ENCODE measurements around the gene PCDHA2. TPM values are rescaled to one million over a fixed set of nuclear protein-coding genes. Genes with fewer than 3 reads are reported as not detected.
"Not testable (repeated sequence)": the region's sequence is repeated elsewhere in the genome, so short reads cannot be mapped to it uniquely, and the experiment has no call there.

The PCDHA2 gene
- total RNA-seq, 1 donor from 2014 or later: under 0.01 TPM

GRCh38 chr5:140808889-140809291 lies 14.2 kb downstream of the PCDHA2 start:
- H3K27me3 ChIP-seq (ENCODE audit: control insufficient read depth in 3 of 3, insufficient read depth in 3 of 3, low read length in 3 of 3): no peaks in the 10 kb centered on the region
- no peak overlapping the region for H3K4me3 ChIP-seq (ENCODE audit: low read length in 3 of 3)
- peaks cover 3 to 15% (median 5%) of the 10 kb centered on the region in 3 donors for H3K9me3 ChIP-seq (ENCODE audit: control insufficient read depth in 3 of 3, low read length in 3 of 3)

DNA sequence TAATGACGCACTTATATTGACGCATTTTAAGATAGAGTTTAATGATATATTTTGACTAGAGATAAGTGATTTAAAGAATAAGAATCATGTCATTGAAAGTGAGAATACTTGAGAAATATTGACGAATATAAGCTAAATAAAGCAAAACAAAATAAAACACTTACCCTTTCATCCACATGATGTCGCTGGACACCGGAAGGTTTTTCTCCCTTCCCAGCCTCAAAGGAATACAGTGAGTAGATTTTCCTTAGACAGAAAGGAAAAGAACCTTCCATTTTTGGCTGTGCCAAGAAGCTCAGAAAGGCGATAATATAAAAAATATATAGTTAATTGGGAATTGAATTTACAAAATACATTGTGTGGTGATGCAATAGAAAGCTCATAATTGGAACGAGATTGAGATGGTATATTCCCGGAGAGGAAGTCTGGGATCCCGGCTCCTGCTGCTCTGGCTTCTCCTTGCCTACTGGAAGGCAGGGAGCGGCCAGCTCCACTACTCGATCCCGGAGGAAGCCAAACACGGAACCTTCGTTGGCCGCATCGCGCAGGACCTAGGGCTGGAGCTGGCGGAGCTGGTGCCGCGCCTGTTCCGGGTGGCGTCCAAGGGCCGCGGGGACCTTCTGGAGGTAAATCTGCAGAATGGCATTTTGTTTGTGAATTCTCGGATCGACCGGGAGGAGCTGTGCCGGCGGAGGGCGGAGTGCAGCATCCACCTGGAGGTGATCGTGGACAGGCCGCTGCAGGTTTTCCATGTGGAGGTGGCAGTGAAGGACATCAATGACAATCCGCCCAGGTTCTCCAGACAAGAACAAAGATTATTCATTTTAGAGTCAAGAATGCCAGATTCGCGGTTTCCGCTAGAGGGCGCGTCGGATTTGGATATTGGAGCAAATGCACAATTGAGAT lies 27.0 kb downstream of the PCDHA2 start, which contains the start of gene PCDHA5:
Gene PCDHA5, plus strand, starts transcription at position 239 of the 906 bp plus-strand sequence.
- Histone ChIP-seq H3K27me3 (ENCODE audit: control insufficient read depth in 3 of 3, insufficient read depth in 3 of 3, low read length in 3 of 3) (peaks cover 0 to 10% (median 0%) of the 10 kb centered on the region in 3 donors), H3K4me1 (ENCODE audit: control insufficient read depth in 3 of 3, insufficient read depth in 3 of 3, low read length in 3 of 3) (no peaks in the 10 kb centered on the region), H3K36me3 (ENCODE audit: control insufficient read depth in 3 of 3, insufficient read depth in 3 of 3, low read length in 3 of 3) (no peaks in the 10 kb centered on the region), H3K4me3 (ENCODE audit: low read length in 3 of 3) (peak within 1 kb of the TSS in 1 of 3 donors; percentile 7), H3K27ac (ENCODE audit: low read depth, low read length) (no peak within 1 kb of the TSS), H3K9me3 (ENCODE audit: control insufficient read depth in 3 of 3, low read length in 3 of 3) (peaks cover 0 to 8% (median 0%) of the 10 kb centered on the region in 3 donors), H3K9ac (ENCODE audit: low read depth in 1 of 3, low read length in 3 of 3) (no peak within 1 kb of the TSS)

More at GRCh38 chr5:140808889-140809291, 14.2 kb downstream of the PCDHA2 start:
- Histone ChIP-seq H3K4me1 (ENCODE audit: control insufficient read depth in 3 of 3, insufficient read depth in 3 of 3, low read length in 3 of 3) (no peaks in the 10 kb centered on the region), H3K9ac (ENCODE audit: low read depth in 1 of 3, low read length in 3 of 3) (no peak overlapping the region), H3K27ac (ENCODE audit: low read depth, low read length) (no peak overlapping the region), H3K36me3 (ENCODE audit: control insufficient read depth in 3 of 3, insufficient read depth in 3 of 3, low read length in 3 of 3) (no peaks in the 10 kb centered on the region)

GRCh38 chr5:140822281-140822629 lies 27.6 kb downstream of the PCDHA2 start:
- Histone ChIP-seq H3K9me3 (ENCODE audit: control insufficient read depth in 3 of 3, low read length in 3 of 3) (peaks cover 0 to 8% (median 0%) of the 10 kb centered on the region in 3 donors), H3K27me3 (ENCODE audit: control insufficient read depth in 3 of 3, insufficient read depth in 3 of 3, low read length in 3 of 3) (peaks cover 0 to 10% (median 0%) of the 10 kb centered on the region in 3 donors), H3K9ac (ENCODE audit: low read depth in 1 of 3, low read length in 3 of 3) (no peak overlapping the region)

DNA sequence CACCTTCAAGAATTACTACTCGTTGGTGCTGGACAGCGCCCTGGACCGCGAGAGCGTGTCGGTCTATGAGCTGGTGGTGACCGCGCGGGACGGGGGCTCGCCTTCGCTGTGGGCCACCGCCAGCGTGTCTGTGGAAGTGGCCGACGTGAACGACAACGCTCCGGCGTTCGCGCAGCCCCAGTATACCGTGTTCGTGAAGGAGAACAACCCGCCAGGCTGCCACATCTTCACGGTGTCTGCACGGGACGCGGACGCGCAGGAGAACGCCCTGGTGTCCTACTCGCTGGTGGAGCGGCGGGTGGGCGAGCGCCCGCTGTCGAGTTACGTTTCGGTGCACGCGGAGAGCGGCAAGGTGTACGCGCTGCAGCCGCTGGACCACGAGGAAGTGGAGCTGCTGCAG lies 28.3 kb downstream of the PCDHA2 start:
- not testable (repeated sequence) for H3K36me3 ChIP-seq (ENCODE audit: control insufficient read depth in 3 of 3, insufficient read depth in 3 of 3, low read length in 3 of 3); H3K27ac ChIP-seq (ENCODE audit: low read depth, low read length); H3K4me1 ChIP-seq (ENCODE audit: control insufficient read depth in 3 of 3, insufficient read depth in 3 of 3, low read length in 3 of 3); H3K4me3 ChIP-seq (ENCODE audit: low read length in 3 of 3); H3K9ac ChIP-seq (ENCODE audit: low read depth in 1 of 3, low read length in 3 of 3)
- H3K27me3 ChIP-seq (ENCODE audit: control insufficient read depth in 3 of 3, insufficient read depth in 3 of 3, low read length in 3 of 3): peaks cover 0 to 11% (median 0%) of the 10 kb centered on the region in 3 donors
- H3K9me3 ChIP-seq (ENCODE audit: control insufficient read depth in 3 of 3, low read length in 3 of 3): peaks cover 0 to 11% (median 0%) of the 10 kb centered on the region in 3 donors

More at GRCh38 chr5:140822281-140822629, 27.6 kb downstream of the PCDHA2 start:
- Histone ChIP-seq H3K36me3 (ENCODE audit: control insufficient read depth in 3 of 3, insufficient read depth in 3 of 3, low read length in 3 of 3) (no peaks in the 10 kb centered on the region), H3K27ac (ENCODE audit: low read depth, low read length) (no peak overlapping the region), H3K4me1 (ENCODE audit: control insufficient read depth in 3 of 3, insufficient read depth in 3 of 3, low read length in 3 of 3) (no peaks in the 10 kb centered on the region), H3K4me3 (ENCODE audit: low read length in 3 of 3) (peak overlapping the region in 1 of 3 donors; percentile 7)

- no peaks in the 10 kb centered on the region for H3K36me3 ChIP-seq (ENCODE audit: control insufficient read depth in 3 of 3, insufficient read depth in 3 of 3, low read length in 3 of 3)
- H3K9ac ChIP-seq (ENCODE audit: low read depth in 1 of 3, low read length in 3 of 3): no peak overlapping the region
- H3K27ac ChIP-seq (ENCODE audit: low read depth, low read length): no peak overlapping the region
- H3K9me3 ChIP-seq (ENCODE audit: control insufficient read depth in 3 of 3, low read length in 3 of 3): peaks cover 0 to 12% (median 0%) of the 10 kb centered on the region in 3 donors
- H3K4me3 ChIP-seq (ENCODE audit: low read length in 3 of 3): no peak overlapping the region
- no peaks in the 10 kb centered on the region for H3K4me1 ChIP-seq (ENCODE audit: control insufficient read depth in 3 of 3, insufficient read depth in 3 of 3, low read length in 3 of 3)
- H3K27me3 ChIP-seq (ENCODE audit: control insufficient read depth in 3 of 3, insufficient read depth in 3 of 3, low read length in 3 of 3): peaks cover 0 to 16% (median 0%) of the 10 kb centered on the region in 3 donors
Observed at GRCh38 chr5:140823475-140823874, 28.8 kb downstream of the PCDHA2 start.

DNA sequence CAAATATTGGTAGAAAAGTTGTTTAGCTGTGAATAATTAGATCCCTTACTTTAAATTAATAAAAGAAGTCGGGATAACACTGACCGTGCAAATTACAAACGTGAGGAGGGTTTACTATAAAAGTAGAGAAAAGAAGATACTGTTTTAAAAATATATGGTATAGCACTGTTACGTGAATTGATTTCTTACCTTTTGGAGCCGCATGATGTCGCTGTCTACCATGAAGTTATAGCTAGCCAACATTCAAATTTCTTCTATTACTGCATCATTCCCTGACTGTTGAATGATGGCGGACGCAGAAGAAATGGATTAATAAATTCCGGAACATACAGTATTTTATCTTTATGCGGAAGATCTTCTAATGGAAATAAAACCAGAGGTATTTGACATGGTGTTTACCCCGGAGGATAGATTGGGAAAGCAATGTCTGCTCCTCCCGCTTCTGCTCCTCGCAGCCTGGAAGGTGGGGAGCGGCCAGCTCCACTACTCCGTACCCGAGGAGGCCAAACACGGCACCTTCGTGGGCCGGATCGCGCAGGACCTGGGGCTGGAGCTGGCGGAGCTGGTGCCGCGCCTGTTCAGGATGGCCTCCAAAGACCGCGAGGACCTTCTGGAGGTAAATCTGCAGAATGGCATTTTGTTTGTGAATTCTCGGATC lies 33.2 kb downstream of the PCDHA2 start, which contains the start of gene PCDHA6:
Gene PCDHA6, plus strand, starts transcription at position 257 of the 658 bp plus-strand sequence. Its CDS starts 132 bp downstream, at position 389.
- H3K27me3 ChIP-seq (ENCODE audit: control insufficient read depth in 3 of 3, insufficient read depth in 3 of 3, low read length in 3 of 3): peaks cover 0 to 21% (median 0%) of the 10 kb centered on the region in 3 donors

DNA sequence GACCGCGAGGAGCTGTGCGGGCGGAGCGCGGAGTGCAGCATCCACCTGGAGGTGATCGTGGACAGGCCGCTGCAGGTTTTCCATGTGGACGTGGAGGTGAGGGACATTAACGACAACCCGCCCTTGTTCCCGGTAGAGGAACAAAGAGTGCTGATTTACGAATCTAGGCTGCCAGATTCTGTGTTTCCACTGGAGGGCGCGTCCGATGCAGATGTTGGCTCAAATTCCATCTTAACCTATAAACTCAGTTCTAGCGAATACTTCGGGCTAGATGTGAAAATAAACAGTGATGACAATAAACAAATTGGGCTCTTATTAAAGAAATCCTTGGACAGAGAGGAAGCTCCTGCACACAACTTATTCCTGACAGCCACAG lies 33.7 kb downstream of the PCDHA2 start:
- peaks cover 0 to 13% (median 2%) of the 10 kb centered on the region in 3 donors for H3K9me3 ChIP-seq (ENCODE audit: control insufficient read depth in 3 of 3, low read length in 3 of 3)
- H3K27ac ChIP-seq (ENCODE audit: low read depth, low read length): no peak overlapping the region
- H3K9ac ChIP-seq (ENCODE audit: low read depth in 1 of 3, low read length in 3 of 3): no peak overlapping the region
- H3K36me3 ChIP-seq (ENCODE audit: control insufficient read depth in 3 of 3, insufficient read depth in 3 of 3, low read length in 3 of 3): no peaks in the 10 kb centered on the region
- H3K4me1 ChIP-seq (ENCODE audit: control insufficient read depth in 3 of 3, insufficient read depth in 3 of 3, low read length in 3 of 3): no peaks in the 10 kb centered on the region
- H3K27me3 ChIP-seq (ENCODE audit: control insufficient read depth in 3 of 3, insufficient read depth in 3 of 3, low read length in 3 of 3): peaks cover 0 to 19% (median 0%) of the 10 kb centered on the region in 3 donors
- no peak overlapping the region for H3K4me3 ChIP-seq (ENCODE audit: low read length in 3 of 3)

More for the DNA sequence above, 33.2 kb downstream of the PCDHA2 start, which contains the start of gene PCDHA6:
- Histone ChIP-seq H3K9me3 (ENCODE audit: control insufficient read depth in 3 of 3, low read length in 3 of 3) (peaks cover 0 to 13% (median 2%) of the 10 kb centered on the region in 3 donors), H3K4me3 (ENCODE audit: low read length in 3 of 3) (no peak within 1 kb of the TSS), H3K9ac (ENCODE audit: low read depth in 1 of 3, low read length in 3 of 3) (no peak within 1 kb of the TSS), H3K36me3 (ENCODE audit: control insufficient read depth in 3 of 3, insufficient read depth in 3 of 3, low read length in 3 of 3) (no peaks in the 10 kb centered on the region), H3K4me1 (ENCODE audit: control insufficient read depth in 3 of 3, insufficient read depth in 3 of 3, low read length in 3 of 3) (no peaks in the 10 kb centered on the region), H3K27ac (ENCODE audit: low read depth, low read length) (no peak within 1 kb of the TSS)

- H3K4me1 ChIP-seq (ENCODE audit: control insufficient read depth in 3 of 3, insufficient read depth in 3 of 3, low read length in 3 of 3); H3K4me3 ChIP-seq (ENCODE audit: low read length in 3 of 3); H3K9ac ChIP-seq (ENCODE audit: low read depth in 1 of 3, low read length in 3 of 3); H3K9me3 ChIP-seq (ENCODE audit: control insufficient read depth in 3 of 3, low read length in 3 of 3); H3K27ac ChIP-seq (ENCODE audit: low read depth, low read length); H3K36me3 ChIP-seq (ENCODE audit: control insufficient read depth in 3 of 3, insufficient read depth in 3 of 3, low read length in 3 of 3): not testable (repeated sequence)
- H3K27me3 ChIP-seq (ENCODE audit: control insufficient read depth in 3 of 3, insufficient read depth in 3 of 3, low read length in 3 of 3): peaks cover 0 to 14% (median 0%) of the 10 kb centered on the region in 3 donors
Observed at GRCh38 chr5:140829511-140830501, 35.2 kb downstream of the PCDHA2 start.

- Histone ChIP-seq H3K9me3 (ENCODE audit: control insufficient read depth in 3 of 3, low read length in 3 of 3) (peaks cover 2 to 19% (median 7%) of the 10 kb centered on the region in 3 donors), H3K4me3 (ENCODE audit: low read length in 3 of 3) (peak within 1 kb of the TSS in 1 of 3 donors; percentile 23), H3K27me3 (ENCODE audit: control insufficient read depth in 3 of 3, insufficient read depth in 3 of 3, low read length in 3 of 3) (peaks cover 0 to 6% (median 4%) of the 10 kb centered on the region in 3 donors)
Observed at GRCh38 chr5:140833993-140834392, 39.3 kb downstream of the PCDHA2 start, which contains the start of gene PCDHA7. Gene PCDHA7, plus strand, starts transcription at chr5:140834269. Its CDS starts 115 bp downstream, at chr5:140834384.

More at GRCh38 chr5:140833993-140834392, 39.3 kb downstream of the PCDHA2 start, which contains the start of gene PCDHA7:
- Histone ChIP-seq H3K36me3 (ENCODE audit: control insufficient read depth in 3 of 3, insufficient read depth in 3 of 3, low read length in 3 of 3) (no peaks in the 10 kb centered on the region), H3K4me1 (ENCODE audit: control insufficient read depth in 3 of 3, insufficient read depth in 3 of 3, low read length in 3 of 3) (no peaks in the 10 kb centered on the region), H3K9ac (ENCODE audit: low read depth in 1 of 3, low read length in 3 of 3) (no peak within 1 kb of the TSS), H3K27ac (ENCODE audit: low read depth, low read length) (no peak within 1 kb of the TSS)
